CD4-positive, alpha-beta T cell (primary cell): ENCODE measurements around the gene CASP12. TPM values are rescaled to one million over a fixed set of nuclear protein-coding genes. Genes with fewer than 3 reads are reported as not detected.

Experiments used
- ATAC-seq: fragments of 200-7000 bp; cut with Tn5 transposase; one replicate; pipeline ENCODE4 v1.10.0; 2022; ENCODE audit warnings: mild to moderate bottlenecking; ENCODE audit not compliant: poor library complexity
- CTCF ChIA-PET: fragments of 350-600 bp; sonication (Branson Sonifier 250); formaldehyde crosslinking; loops from one replicate; lab custom pipeline; 2021; ENCODE audit warnings: antibody characterized with exemption, inconsistent platforms; lab: Charles Lee
- POLR2A ChIA-PET: fragments of 350-600 bp; sonication (Branson Sonifier 250); formaldehyde crosslinking; loops from one replicate; lab custom pipeline; 2021; ENCODE audit warnings: antibody characterized with exemption, inconsistent platforms; lab: Charles Lee
- DNase-seq, 14 experiments: peaks; one replicate each; pipeline ENCODE4 v3.0.0-alpha.2; 2013 to 2020; ENCODE audit warnings: mixed read lengths in 2 of 14
- H3K27ac ChIP-seq, 2 donors: one replicate each; pipeline versions ENCODE4 v1.5.1 to v1.7.0; 2013; ENCODE audit warnings: low read length in 2 of 2, low read depth in 1 of 2, mild to moderate bottlenecking in 1 of 2
- H3K27me3 ChIP-seq, 2 experiments: 1 replicate in 1 of 2; 2 replicates in 1 of 2; pipeline versions ENCODE4 v1.6.1 to v1.7.0; 2013; ENCODE audit warnings: low read length in 2 of 2, control low read depth in 1 of 2, mild to moderate bottlenecking in 1 of 2, moderate library complexity in 1 of 2; ENCODE audit not compliant: insufficient read depth in 2 of 2, control insufficient read depth in 1 of 2
- H3K36me3 ChIP-seq: one replicate; pipeline ENCODE4 v1.6.1; 2013; ENCODE audit warnings: low read length, control low read depth; ENCODE audit not compliant: insufficient read depth
- H3K4me1 ChIP-seq: one replicate; pipeline ENCODE4 v1.6.1; 2013; ENCODE audit warnings: low read length, control low read depth; ENCODE audit not compliant: insufficient read depth
- H3K4me3 ChIP-seq: one replicate; pipeline ENCODE4 v1.5.1; 2013; ENCODE audit warnings: mild to moderate bottlenecking, low read length, moderate library complexity
- H3K9me3 ChIP-seq, 2 experiments: 1 replicate in 1 of 2; 2 replicates in 1 of 2; pipeline versions ENCODE4 v1.6.1 to v1.7.0; 2013; ENCODE audit warnings: low read length in 2 of 2, mild to moderate bottlenecking in 2 of 2, control low read depth in 1 of 2, moderate library complexity in 1 of 2; ENCODE audit not compliant: control insufficient read depth in 1 of 2, insufficient read depth in 1 of 2
- H3K27ac Mint-ChIP-seq: one replicate; pipeline ENCODE4 v1.8.0; 2020; ENCODE audit warnings: mixed read lengths
- H3K27me3 Mint-ChIP-seq: one replicate; pipeline ENCODE4 v1.8.0; 2021; ENCODE audit warnings: mixed read lengths
- H3K36me3 Mint-ChIP-seq: one replicate; pipeline ENCODE4 v1.8.0; 2021; ENCODE audit warnings: low read depth, mixed read lengths
- H3K4me1 Mint-ChIP-seq: one replicate; pipeline ENCODE4 v1.8.0; 2021; ENCODE audit warnings: low read depth, mixed read lengths
- H3K4me3 Mint-ChIP-seq: one replicate; pipeline ENCODE4 v1.8.0; 2020; ENCODE audit warnings: mild to moderate bottlenecking, mixed read lengths
- H3K9me3 Mint-ChIP-seq: one replicate; pipeline ENCODE4 v1.8.0; 2020; ENCODE audit warnings: mixed read lengths
- intact Hi-C, 2 experiments: fragments of 100-400 bp; cut with DNase I in 1 of 2; cut with micrococcal nuclease in 1 of 2; formaldehyde crosslinking; loops; one replicate each; pipeline versions ENCODE4 v1.15.1 to v1.9.0; 2023 to 2025; cut with DNase I, micrococcal nuclease
- total RNA-seq, 174 experiments: library from RNA in 2 of 174; stranded (reverse) in 2 of 174; gene quantifications; one replicate each; pipeline ENCODE4 v1.2.3 and lab custom pipeline; 2021 to 2026
- TF ChIP-seq, protein P1 (sequence below): fragments of 200-600 bp; IDR thresholded peaks from one replicate; pipeline ENCODE4 v1.8.0; 2022; ENCODE audit warnings: antibody characterized with exemption, mild to moderate bottlenecking

The CASP12 gene
- total RNA-seq, 2 experiments from 2014 or later: not detected

- Histone ChIP-seq H3K9me3 (no peaks in the 10 kb centered on the region), H3K4me1 (peaks cover 5% of the 10 kb centered on the region), H3K4me3 (no peak overlapping the region), H3K27ac (no peak overlapping the region), H3K36me3 (peaks cover 8% of the 10 kb centered on the region), H3K27me3 (no peaks in the 10 kb centered on the region)
- no peak for DNase-seq
- intact Hi-C loops: no loop called here
- Mint-ChIP-seq H3K36me3 (peaks cover 7% of the 10 kb centered on the region), H3K9me3 (no peaks in the 10 kb centered on the region), H3K27ac (peak overlapping the region; percentile 62), H3K4me3 (peak overlapping the region; percentile 67), H3K27me3 (no peaks in the 10 kb centered on the region), H3K4me1 (peaks cover 14% of the 10 kb centered on the region)
- CTCF ChIA-PET: no interaction called here
- no peak for ATAC-seq
- POLR2A ChIA-PET: interaction anchor here (0.6 to 2.0 kb wide), 4 partner anchors 9 to 202 kb away, joined by 3 to 8 read pairs (median 4); no protein-coding TSS in a partner anchor
- TF ChIP-seq, protein P1, sequence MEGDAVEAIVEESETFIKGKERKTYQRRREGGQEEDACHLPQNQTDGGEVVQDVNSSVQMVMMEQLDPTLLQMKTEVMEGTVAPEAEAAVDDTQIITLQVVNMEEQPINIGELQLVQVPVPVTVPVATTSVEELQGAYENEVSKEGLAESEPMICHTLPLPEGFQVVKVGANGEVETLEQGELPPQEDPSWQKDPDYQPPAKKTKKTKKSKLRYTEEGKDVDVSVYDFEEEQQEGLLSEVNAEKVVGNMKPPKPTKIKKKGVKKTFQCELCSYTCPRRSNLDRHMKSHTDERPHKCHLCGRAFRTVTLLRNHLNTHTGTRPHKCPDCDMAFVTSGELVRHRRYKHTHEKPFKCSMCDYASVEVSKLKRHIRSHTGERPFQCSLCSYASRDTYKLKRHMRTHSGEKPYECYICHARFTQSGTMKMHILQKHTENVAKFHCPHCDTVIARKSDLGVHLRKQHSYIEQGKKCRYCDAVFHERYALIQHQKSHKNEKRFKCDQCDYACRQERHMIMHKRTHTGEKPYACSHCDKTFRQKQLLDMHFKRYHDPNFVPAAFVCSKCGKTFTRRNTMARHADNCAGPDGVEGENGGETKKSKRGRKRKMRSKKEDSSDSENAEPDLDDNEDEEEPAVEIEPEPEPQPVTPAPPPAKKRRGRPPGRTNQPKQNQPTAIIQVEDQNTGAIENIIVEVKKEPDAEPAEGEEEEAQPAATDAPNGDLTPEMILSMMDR: no peak
These were observed 9.9 kb upstream of the CASP12 start for GRCh38 chr11:104908186-104908531.

DNA sequence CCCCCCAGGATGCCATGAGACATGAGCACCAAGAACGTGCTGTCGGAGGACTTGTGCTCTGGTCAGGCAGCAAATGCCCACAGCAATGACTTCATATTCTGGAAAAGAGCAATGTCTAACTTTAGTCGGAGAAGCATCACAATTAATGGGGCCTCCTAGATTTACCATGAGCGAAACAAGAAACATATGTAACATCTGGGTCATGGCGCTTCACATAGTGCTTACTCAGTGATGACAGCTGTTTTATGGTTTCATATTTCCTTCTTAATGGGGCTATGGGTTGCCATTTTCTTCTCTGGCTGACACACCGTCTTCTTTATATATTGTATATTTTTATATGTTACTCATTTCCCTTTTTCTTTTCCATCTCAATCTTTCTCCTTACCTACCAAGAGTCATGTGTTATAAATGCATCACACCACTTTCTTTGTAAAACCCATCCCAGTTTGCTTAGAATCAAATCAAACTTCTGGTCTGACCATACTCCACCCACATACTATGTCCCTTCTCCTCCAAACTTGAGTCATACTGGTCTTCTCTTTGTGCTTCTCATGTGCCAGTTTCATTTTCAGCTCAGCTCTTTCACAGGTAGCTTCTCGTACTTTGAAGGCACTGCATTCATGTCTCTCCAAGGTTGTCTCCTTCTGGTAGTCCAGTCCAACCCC is 9.4 kb upstream of the CASP12 start:
- Histone ChIP-seq H3K9me3 (no peaks in the 10 kb centered on the region), H3K4me1 (peaks cover 3% of the 10 kb centered on the region), H3K27ac (no peak overlapping the region), H3K36me3 (peaks cover 8% of the 10 kb centered on the region), H3K4me3 (no peak overlapping the region), H3K27me3 (no peaks in the 10 kb centered on the region)
- Mint-ChIP-seq H3K27me3 (no peaks in the 10 kb centered on the region), H3K36me3 (peaks cover 7% of the 10 kb centered on the region), H3K27ac (peak overlapping the region; percentile 62), H3K9me3 (no peaks in the 10 kb centered on the region), H3K4me3 (peak overlapping the region; percentile 67), H3K4me1 (peaks cover 10% of the 10 kb centered on the region)
- TF ChIP-seq, protein P1: no peak
- ATAC-seq (peak; percentile 55), DNase-seq (peak in 2 of 14 experiments; percentile 43 to 49)
- ChIA-PET POLR2A (interaction anchor here (0.6 to 2.0 kb wide), 4 partner anchors 10 to 201 kb away, joined by 3 to 8 read pairs (median 4); no protein-coding TSS in a partner anchor), CTCF (no interaction called here)
- intact Hi-C loops: no loop called here

DNA sequence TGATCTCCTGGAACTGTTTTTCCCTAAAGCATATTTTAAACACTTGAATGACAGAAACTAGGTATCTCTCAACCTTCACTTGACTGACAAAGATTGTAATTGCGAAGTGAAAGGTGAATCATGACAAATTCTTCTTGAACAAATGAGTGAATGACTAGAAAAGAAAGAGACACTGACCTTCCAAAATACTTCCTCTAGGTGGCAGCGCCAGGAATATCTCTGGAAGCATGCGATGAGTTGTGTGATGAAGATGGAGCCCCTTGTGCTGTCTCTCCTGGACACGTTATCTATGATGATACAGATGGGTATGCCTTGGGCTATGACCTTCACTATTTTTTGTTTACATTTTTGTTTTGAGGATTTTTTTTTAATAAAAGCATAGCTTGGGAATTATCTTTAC is 7.0 kb upstream of the CASP12 start:
- H3K27ac ChIP-seq: no peak overlapping the region
- ATAC-seq (no peak), DNase-seq (no peak)
- no peak overlapping the region for H3K4me3 ChIP-seq
- no peaks in the 10 kb centered on the region for H3K27me3 Mint-ChIP-seq
- TF ChIP-seq, protein P1: no peak
- H3K27ac Mint-ChIP-seq: no peak overlapping the region
- H3K4me1 Mint-ChIP-seq: peaks cover 20% of the 10 kb centered on the region
- H3K9me3 Mint-ChIP-seq: no peaks in the 10 kb centered on the region
- H3K4me3 Mint-ChIP-seq: no peak overlapping the region
- H3K27me3 ChIP-seq: no peaks in the 10 kb centered on the region
- peaks cover 7% of the 10 kb centered on the region for H3K36me3 Mint-ChIP-seq
- ChIA-PET CTCF (no interaction called here), POLR2A (no interaction called here)
- intact Hi-C loops: no loop called here
- H3K4me1 ChIP-seq: peaks cover 3% of the 10 kb centered on the region
- peaks cover 8% of the 10 kb centered on the region for H3K36me3 ChIP-seq
- no peaks in the 10 kb centered on the region for H3K9me3 ChIP-seq
